ENCODE data around the gene ARHGEF11.

The ARHGEF11 gene

DNA sequence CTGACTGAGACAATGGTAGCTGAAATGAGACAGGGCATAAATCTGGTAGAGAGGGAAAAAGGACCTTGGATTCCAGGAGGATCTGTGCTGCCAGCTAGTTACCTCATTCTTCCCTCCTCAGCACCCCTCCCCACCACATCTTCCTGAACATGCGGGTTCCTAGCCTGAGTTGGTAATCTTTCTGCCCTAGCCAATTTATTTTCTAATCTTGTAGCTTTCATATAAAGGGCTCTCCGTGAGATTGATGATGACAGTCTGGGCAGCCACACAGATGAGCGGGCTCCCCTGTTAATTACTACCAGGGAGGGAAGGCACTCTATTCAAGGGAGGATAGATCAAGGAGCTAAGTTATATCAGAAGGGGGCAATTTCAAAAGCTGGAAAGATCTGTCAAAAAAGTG lies 20.2 kb downstream of the ARHGEF11 start:
- Histone ChIP-seq H3K27me3 (replicated peaks in 2 of 5; ENCODE audit: control insufficient read depth in 4 of 5, insufficient read depth in 5 of 5, low read length in 4 of 5) (no peaks in the 10 kb centered on the region), H3K36me3 (ENCODE audit: control insufficient read depth in 4 of 4, insufficient read depth in 4 of 4, low read length in 3 of 4) (peaks cover 0 to 3% (median 2%) of the 10 kb centered on the region in 4 experiments), H3K4me3 (ENCODE audit: control insufficient read depth in 1 of 7, extremely low read depth in 1 of 7, insufficient read depth in 4 of 7, low read depth in 2 of 7, low read length in 6 of 7) (no peak overlapping the region), H3K4me1 (ENCODE audit: control extremely low read depth in 1 of 4, control insufficient read depth in 4 of 4, insufficient read depth in 4 of 4, low read length in 3 of 4) (no peaks in the 10 kb centered on the region), H3K9me3 (ENCODE audit: control extremely low read depth in 1 of 5, control insufficient read depth in 4 of 5, insufficient read depth in 2 of 5, low read depth in 1 of 5, low read length in 4 of 5) (peaks cover 0 to 18% (median 7%) of the 10 kb centered on the region in 5 experiments), H3K27ac (ENCODE audit: insufficient read depth in 1 of 2, low read depth in 1 of 2, low read length in 2 of 2, poor library complexity in 1 of 2, severe bottlenecking in 2 of 2) (no peak overlapping the region)
- no peak for DNase-seq
- 68% methylated on average over 2 of the region's 3 CpGs for WGBS (ENCODE audit: insufficient coverage)
- POLR2A ChIA-PET = no interaction called here
- CTCF ChIA-PET = no interaction called here

GRCh38 chr1:157021688-157022087 lies 23.9 kb downstream of the ARHGEF11 start:
- ChIA-PET CTCF (no interaction called here), POLR2A (no interaction called here)
- Histone ChIP-seq H3K36me3 (ENCODE audit: control insufficient read depth in 4 of 4, insufficient read depth in 4 of 4, low read length in 3 of 4) (peaks cover 0 to 3% (median 2%) of the 10 kb centered on the region in 4 experiments), H3K4me1 (ENCODE audit: control extremely low read depth in 1 of 4, control insufficient read depth in 4 of 4, insufficient read depth in 4 of 4, low read length in 3 of 4) (no peaks in the 10 kb centered on the region), H3K27ac (ENCODE audit: insufficient read depth in 1 of 2, low read depth in 1 of 2, low read length in 2 of 2, poor library complexity in 1 of 2, severe bottlenecking in 2 of 2) (no peak overlapping the region), H3K27me3 (replicated peaks in 2 of 5; ENCODE audit: control insufficient read depth in 4 of 5, insufficient read depth in 5 of 5, low read length in 4 of 5) (no peaks in the 10 kb centered on the region), H3K4me3 (ENCODE audit: control insufficient read depth in 1 of 7, extremely low read depth in 1 of 7, insufficient read depth in 4 of 7, low read depth in 2 of 7, low read length in 6 of 7) (no peak overlapping the region), H3K9me3 (ENCODE audit: control extremely low read depth in 1 of 5, control insufficient read depth in 4 of 5, insufficient read depth in 2 of 5, low read depth in 1 of 5, low read length in 4 of 5) (peaks cover 0 to 18% (median 7%) of the 10 kb centered on the region in 5 experiments)
- WGBS (ENCODE audit: insufficient coverage) = 100% methylated on average over 1 of the region's 1 CpG
- no peak for DNase-seq

DNA sequence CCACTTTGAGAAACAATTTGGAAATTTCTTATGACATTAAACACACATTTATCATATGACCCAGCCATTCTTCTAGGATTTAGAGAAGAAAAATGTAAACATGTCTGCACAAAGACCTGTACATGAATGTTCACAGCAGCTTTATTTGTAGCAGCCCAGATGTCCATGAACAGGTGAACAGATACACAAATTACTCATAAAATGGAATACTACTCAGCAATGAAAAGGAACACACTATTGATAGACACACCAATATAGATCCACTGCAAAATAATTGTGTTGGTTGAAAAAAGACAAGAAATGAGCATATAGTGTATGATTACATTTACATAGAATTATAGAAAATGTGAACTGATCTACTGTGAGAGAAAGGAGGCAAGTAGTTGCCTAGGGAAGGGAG lies 26.1 kb downstream of the ARHGEF11 start:
- H3K27me3 ChIP-seq (replicated peaks in 2 of 5; ENCODE audit: control insufficient read depth in 4 of 5, insufficient read depth in 5 of 5, low read length in 4 of 5) = no peaks in the 10 kb centered on the region
- ChIA-PET CTCF (no interaction called here), POLR2A (no interaction called here)
- peaks cover 0 to 18% (median 7%) of the 10 kb centered on the region in 5 experiments for H3K9me3 ChIP-seq (ENCODE audit: control extremely low read depth in 1 of 5, control insufficient read depth in 4 of 5, insufficient read depth in 2 of 5, low read depth in 1 of 5, low read length in 4 of 5)
- H3K4me1 ChIP-seq (ENCODE audit: control extremely low read depth in 1 of 4, control insufficient read depth in 4 of 4, insufficient read depth in 4 of 4, low read length in 3 of 4) = no peaks in the 10 kb centered on the region
- no peak overlapping the region for H3K4me3 ChIP-seq (ENCODE audit: control insufficient read depth in 1 of 7, extremely low read depth in 1 of 7, insufficient read depth in 4 of 7, low read depth in 2 of 7, low read length in 6 of 7)
- DNase-seq = no peak
- H3K27ac ChIP-seq (ENCODE audit: insufficient read depth in 1 of 2, low read depth in 1 of 2, low read length in 2 of 2, poor library complexity in 1 of 2, severe bottlenecking in 2 of 2) = no peak overlapping the region
- H3K36me3 ChIP-seq (ENCODE audit: control insufficient read depth in 4 of 4, insufficient read depth in 4 of 4, low read length in 3 of 4) = peaks cover 0 to 3% (median 2%) of the 10 kb centered on the region in 4 experiments

DNA sequence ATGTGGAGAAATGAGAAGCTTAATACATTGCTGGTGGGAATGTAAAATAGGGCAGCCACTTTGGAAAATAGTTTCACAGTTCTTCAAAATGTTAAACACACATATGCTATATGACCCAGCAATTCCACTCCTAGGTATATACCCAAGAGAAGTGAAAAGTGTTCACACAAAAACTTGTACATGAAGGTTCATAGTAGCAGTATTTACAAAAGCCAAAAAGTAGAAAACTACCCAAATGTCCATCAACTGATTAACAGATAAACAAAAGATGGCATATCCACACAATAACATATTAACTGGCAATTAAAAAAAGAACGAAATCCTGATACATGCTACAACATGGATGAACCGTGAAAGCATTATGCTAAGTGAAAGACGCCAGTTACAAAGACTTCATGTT lies 33.7 kb downstream of the ARHGEF11 start:
- H3K27me3 ChIP-seq (replicated peaks in 2 of 5; ENCODE audit: control insufficient read depth in 4 of 5, insufficient read depth in 5 of 5, low read length in 4 of 5) = no peaks in the 10 kb centered on the region
- H3K4me3 ChIP-seq (ENCODE audit: control insufficient read depth in 1 of 7, extremely low read depth in 1 of 7, insufficient read depth in 4 of 7, low read depth in 2 of 7, low read length in 6 of 7) = no peak overlapping the region
- H3K36me3 ChIP-seq (ENCODE audit: control insufficient read depth in 4 of 4, insufficient read depth in 4 of 4, low read length in 3 of 4) = no peaks in the 10 kb centered on the region
- ChIA-PET CTCF (no interaction called here), POLR2A (no interaction called here)
- H3K4me1 ChIP-seq (ENCODE audit: control extremely low read depth in 1 of 4, control insufficient read depth in 4 of 4, insufficient read depth in 4 of 4, low read length in 3 of 4) = no peaks in the 10 kb centered on the region
- no peak for DNase-seq
- WGBS (ENCODE audit: insufficient coverage) = 100% methylated on average over 2 of the region's 3 CpGs
- no peak overlapping the region for H3K27ac ChIP-seq (ENCODE audit: insufficient read depth in 1 of 2, low read depth in 1 of 2, low read length in 2 of 2, poor library complexity in 1 of 2, severe bottlenecking in 2 of 2)
- H3K9me3 ChIP-seq (ENCODE audit: control extremely low read depth in 1 of 5, control insufficient read depth in 4 of 5, insufficient read depth in 2 of 5, low read depth in 1 of 5, low read length in 4 of 5) = no peaks in the 10 kb centered on the region

GRCh38 chr1:157008502-157008901 lies 37.0 kb downstream of the ARHGEF11 start:
- H3K27ac ChIP-seq (ENCODE audit: insufficient read depth in 1 of 2, low read depth in 1 of 2, low read length in 2 of 2, poor library complexity in 1 of 2, severe bottlenecking in 2 of 2) = no peak overlapping the region
- no peaks in the 10 kb centered on the region for H3K9me3 ChIP-seq (ENCODE audit: control extremely low read depth in 1 of 5, control insufficient read depth in 4 of 5, insufficient read depth in 2 of 5, low read depth in 1 of 5, low read length in 4 of 5)
- H3K4me3 ChIP-seq (ENCODE audit: control insufficient read depth in 1 of 7, extremely low read depth in 1 of 7, insufficient read depth in 4 of 7, low read depth in 2 of 7, low read length in 6 of 7) = no peak overlapping the region
- CTCF ChIA-PET = interaction anchor here (0.8 kb wide), 1 partner anchor 8 kb away, joined by 3 read pairs; no protein-coding TSS in a partner anchor
- no peak for DNase-seq
- WGBS (ENCODE audit: insufficient coverage) = no CpG with 5 or more reads among the region's 1 CpG
- no peaks in the 10 kb centered on the region for H3K27me3 ChIP-seq (replicated peaks in 2 of 5; ENCODE audit: control insufficient read depth in 4 of 5, insufficient read depth in 5 of 5, low read length in 4 of 5)
- peaks cover 0 to 2% (median under 1%) of the 10 kb centered on the region in 4 experiments for H3K4me1 ChIP-seq (ENCODE audit: control extremely low read depth in 1 of 4, control insufficient read depth in 4 of 4, insufficient read depth in 4 of 4, low read length in 3 of 4)
- H3K36me3 ChIP-seq (ENCODE audit: control insufficient read depth in 4 of 4, insufficient read depth in 4 of 4, low read length in 3 of 4) = no peaks in the 10 kb centered on the region
- POLR2A ChIA-PET = no interaction called here

- Histone ChIP-seq H3K4me1 (ENCODE audit: control extremely low read depth in 1 of 4, control insufficient read depth in 4 of 4, insufficient read depth in 4 of 4, low read length in 3 of 4) (peaks cover 0 to 2% (median under 1%) of the 10 kb centered on the region in 4 experiments), H3K9me3 (ENCODE audit: control extremely low read depth in 1 of 5, control insufficient read depth in 4 of 5, insufficient read depth in 2 of 5, low read depth in 1 of 5, low read length in 4 of 5) (no peaks in the 10 kb centered on the region), H3K27me3 (replicated peaks in 2 of 5; ENCODE audit: control insufficient read depth in 4 of 5, insufficient read depth in 5 of 5, low read length in 4 of 5) (no peaks in the 10 kb centered on the region), H3K4me3 (ENCODE audit: control insufficient read depth in 1 of 7, extremely low read depth in 1 of 7, insufficient read depth in 4 of 7, low read depth in 2 of 7, low read length in 6 of 7) (no peak overlapping the region), H3K27ac (ENCODE audit: insufficient read depth in 1 of 2, low read depth in 1 of 2, low read length in 2 of 2, poor library complexity in 1 of 2, severe bottlenecking in 2 of 2) (no peak overlapping the region), H3K36me3 (ENCODE audit: control insufficient read depth in 4 of 4, insufficient read depth in 4 of 4, low read length in 3 of 4) (no peaks in the 10 kb centered on the region)
- ChIA-PET POLR2A (no interaction called here), CTCF (no interaction called here)
- WGBS (ENCODE audit: insufficient coverage) = 73% methylated on average over 5 of the region's 5 CpGs
- DNase-seq = no peak
Measured at GRCh38 chr1:157007306-157007705, 38.2 kb downstream of the ARHGEF11 start.

DNA sequence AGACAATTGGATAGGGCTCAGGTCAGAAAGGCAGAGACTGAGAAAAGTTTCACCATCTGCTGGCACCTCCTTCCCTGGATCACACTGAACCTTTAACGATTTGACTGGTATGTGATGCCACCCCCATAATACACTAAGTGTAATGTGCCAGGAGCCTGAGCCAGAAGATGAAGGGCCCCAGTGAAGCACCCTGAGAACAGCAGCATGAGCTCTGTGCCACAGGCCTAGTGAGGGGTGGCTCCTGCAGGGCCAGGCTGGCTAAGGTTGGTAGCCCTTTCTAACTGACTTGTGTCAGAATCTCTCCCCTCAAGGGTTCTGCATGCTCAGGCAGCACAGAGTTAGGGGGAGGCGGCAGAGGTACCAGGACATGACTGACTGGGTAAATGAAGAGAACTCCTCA lies 38.9 kb downstream of the ARHGEF11 start:
- Histone ChIP-seq H3K27ac (ENCODE audit: insufficient read depth in 1 of 2, low read depth in 1 of 2, low read length in 2 of 2, poor library complexity in 1 of 2, severe bottlenecking in 2 of 2) (no peak overlapping the region), H3K27me3 (replicated peaks in 2 of 5; ENCODE audit: control insufficient read depth in 4 of 5, insufficient read depth in 5 of 5, low read length in 4 of 5) (no peaks in the 10 kb centered on the region), H3K36me3 (ENCODE audit: control insufficient read depth in 4 of 4, insufficient read depth in 4 of 4, low read length in 3 of 4) (no peaks in the 10 kb centered on the region), H3K4me1 (ENCODE audit: control extremely low read depth in 1 of 4, control insufficient read depth in 4 of 4, insufficient read depth in 4 of 4, low read length in 3 of 4) (peaks cover 0 to 2% (median under 1%) of the 10 kb centered on the region in 4 experiments), H3K4me3 (ENCODE audit: control insufficient read depth in 1 of 7, extremely low read depth in 1 of 7, insufficient read depth in 4 of 7, low read depth in 2 of 7, low read length in 6 of 7) (no peak overlapping the region), H3K9me3 (ENCODE audit: control extremely low read depth in 1 of 5, control insufficient read depth in 4 of 5, insufficient read depth in 2 of 5, low read depth in 1 of 5, low read length in 4 of 5) (no peaks in the 10 kb centered on the region)
- DNase-seq = no peak
- CTCF ChIA-PET = interaction anchor here (1.3 kb wide), 1 partner anchor 49 kb away, joined by 3 read pairs; no protein-coding TSS in a partner anchor
- POLR2A ChIA-PET = no interaction called here
- 100% methylated on average over 2 of the region's 2 CpGs for WGBS (ENCODE audit: insufficient coverage)

Measured in common myeloid progenitor, CD34-positive (primary cell).